Hindlimb muscle (tissue), 1 donor: Measurements from ENCODE around the gene AFAP1. TPM values are rescaled to one million over a fixed set of nuclear protein-coding genes. Genes with fewer than 3 reads are reported as not detected.
"Not testable (repeated sequence)": the region's sequence is repeated elsewhere in the genome, so short reads cannot be mapped to it uniquely, and the experiment has no call there.

Experiments
- DNase-seq: peaks from one replicate; pipeline ENCODE4 v3.0.0-alpha.2; 2013
- polyA plus RNA-seq: library from polyadenylated mRNA; unstranded; fragments of 120-200 nt; gene quantifications from one replicate; pipeline ENCODE4 v1.2.1, GENCODE V29; 2013; ENCODE audit not compliant: insufficient read length

AFAP1 gene
- polyA plus RNA-seq, 1 donor, result 38.3 TPM

- DNase-seq, result no peak
Measured at GRCh38 chr4:7945709-7946380, 6.2 kb upstream of the AFAP1 start.

GRCh38 chr4:7944599-7945220 lies 5.0 kb upstream of the AFAP1 start:
- no peak for DNase-seq

GRCh38 chr4:7943688-7944087 lies 4.0 kb upstream of the AFAP1 start:
- not testable (repeated sequence) for DNase-seq

- DNase-seq, result no peak
Measured at GRCh38 chr4:7943211-7943610, 3.5 kb upstream of the AFAP1 start.

- DNase-seq, result no peak
Measured at GRCh38 chr4:7941965-7942496, 2.4 kb upstream of the AFAP1 start.

- DNase-seq, result no peak
Measured at GRCh38 chr4:7941111-7941964, 1.7 kb upstream of the AFAP1 start.

GRCh38 chr4:7938609-7939376 lies 868 bp downstream of the AFAP1 start:
- peak; percentile 65 for DNase-seq

GRCh38 chr4:7938266-7938608 lies 1.4 kb downstream of the AFAP1 start:
- no peak for DNase-seq

- DNase-seq, result no peak
Measured at GRCh38 chr4:7937006-7937405, 2.7 kb downstream of the AFAP1 start.

GRCh38 chr4:7933651-7934510 lies 5.8 kb downstream of the AFAP1 start:
- DNase-seq, result no peak

GRCh38 chr4:7932287-7932686 lies 7.4 kb downstream of the AFAP1 start:
- no peak for DNase-seq

- DNase-seq, result no peak
Measured at GRCh38 chr4:7929118-7929951, 10.3 kb downstream of the AFAP1 start.

GRCh38 chr4:7928711-7929110 lies 10.9 kb downstream of the AFAP1 start:
- no peak for DNase-seq

- DNase-seq, result no peak
Measured at GRCh38 chr4:7926822-7927221, 12.8 kb downstream of the AFAP1 start.

GRCh38 chr4:7924570-7924969 lies 15.1 kb downstream of the AFAP1 start:
- no peak for DNase-seq

GRCh38 chr4:7924163-7924562 lies 15.5 kb downstream of the AFAP1 start:
- no peak for DNase-seq

GRCh38 chr4:7922466-7922865 lies 17.2 kb downstream of the AFAP1 start:
- no peak for DNase-seq

GRCh38 chr4:7918981-7919380 lies 20.7 kb downstream of the AFAP1 start:
- no peak for DNase-seq

- not testable (repeated sequence) for DNase-seq
Measured at GRCh38 chr4:7918187-7918586, 21.5 kb downstream of the AFAP1 start.

GRCh38 chr4:7917669-7918068 lies 22.0 kb downstream of the AFAP1 start:
- DNase-seq, result no peak

- DNase-seq, result no peak
Measured at GRCh38 chr4:7915875-7916242, 23.8 kb downstream of the AFAP1 start.
